ENCODE data around the gene OR6C3. TPM values are rescaled to one million over a fixed set of nuclear protein-coding genes. Genes with fewer than 3 reads are reported as not detected.

The OR6C3 gene
- total and polyA plus RNA-seq, 2 experiments from 2014 or later = not detected

Other genes with a start within 250 kb of the OR6C3 start
- gene OR9K2, start 204.3 kb upstream of the OR6C3 start, total RNA-seq (2014; rRNA removed; shearing (Covaris generic)) = 0.14 TPM in 1 of 2 replicates, not detected in the other
- not detected in 2 replicates for gene OR9K2, start 204.3 kb upstream of the OR6C3 start, polyA plus RNA-seq (2016; fragmentation: Nextera tagmentation; extraction: Ambion mirVana)
- gene OR10A7, start 109.7 kb upstream of the OR6C3 start, total RNA-seq (2014; rRNA removed; shearing (Covaris generic)) = not detected in 2 replicates
- not detected in 2 replicates for gene OR10A7, start 109.7 kb upstream of the OR6C3 start, polyA plus RNA-seq (2016; fragmentation: Nextera tagmentation; extraction: Ambion mirVana)
- not detected in 2 replicates for gene OR6C74, start 86.1 kb upstream of the OR6C3 start, total RNA-seq (2014; rRNA removed; shearing (Covaris generic))
- gene OR6C74, start 86.1 kb upstream of the OR6C3 start, polyA plus RNA-seq (2016; fragmentation: Nextera tagmentation; extraction: Ambion mirVana) = not detected in 2 replicates
- gene OR6C6, start 34.2 kb upstream of the OR6C3 start, total RNA-seq (2014; rRNA removed; shearing (Covaris generic)) = not detected in 2 replicates
- gene OR6C6, start 34.2 kb upstream of the OR6C3 start, polyA plus RNA-seq (2016; fragmentation: Nextera tagmentation; extraction: Ambion mirVana) = not detected in 2 replicates
- not detected in 2 replicates for gene OR6C1, start 16.4 kb upstream of the OR6C3 start, total RNA-seq (2014; rRNA removed; shearing (Covaris generic))
- gene OR6C1, start 16.4 kb upstream of the OR6C3 start, polyA plus RNA-seq (2016; fragmentation: Nextera tagmentation; extraction: Ambion mirVana) = not detected in 2 replicates
- not detected in 2 replicates for gene OR6C75, start 32.2 kb downstream of the OR6C3 start, total RNA-seq (2014; rRNA removed; shearing (Covaris generic))
- gene OR6C75, start 32.2 kb downstream of the OR6C3 start, polyA plus RNA-seq (2016; fragmentation: Nextera tagmentation; extraction: Ambion mirVana) = not detected in 2 replicates
- not detected in 2 replicates for gene OR6C65, start 69.8 kb downstream of the OR6C3 start, total RNA-seq (2014; rRNA removed; shearing (Covaris generic))
- not detected in 2 replicates for gene OR6C65, start 69.8 kb downstream of the OR6C3 start, polyA plus RNA-seq (2016; fragmentation: Nextera tagmentation; extraction: Ambion mirVana)
- not detected in 2 replicates for gene OR6C76, start 95.5 kb downstream of the OR6C3 start, total RNA-seq (2014; rRNA removed; shearing (Covaris generic))
- not detected in 2 replicates for gene OR6C76, start 95.5 kb downstream of the OR6C3 start, polyA plus RNA-seq (2016; fragmentation: Nextera tagmentation; extraction: Ambion mirVana)
- not detected in 2 replicates for gene OR6C2, start 113.3 kb downstream of the OR6C3 start, total RNA-seq (2014; rRNA removed; shearing (Covaris generic))
- gene OR6C2, start 113.3 kb downstream of the OR6C3 start, polyA plus RNA-seq (2016; fragmentation: Nextera tagmentation; extraction: Ambion mirVana) = not detected in 2 replicates
- not detected in 2 replicates for gene OR6C70, start 139.4 kb downstream of the OR6C3 start, total RNA-seq (2014; rRNA removed; shearing (Covaris generic))
- gene OR6C70, start 139.4 kb downstream of the OR6C3 start, polyA plus RNA-seq (2016; fragmentation: Nextera tagmentation; extraction: Ambion mirVana) = not detected in 2 replicates
- gene OR6C68, start 161.6 kb downstream of the OR6C3 start, total RNA-seq (2014; rRNA removed; shearing (Covaris generic)) = not detected in 2 replicates
- not detected in 2 replicates for gene OR6C68, start 161.6 kb downstream of the OR6C3 start, polyA plus RNA-seq (2016; fragmentation: Nextera tagmentation; extraction: Ambion mirVana)
- not detected in 2 replicates for gene OR6C4, start 218.9 kb downstream of the OR6C3 start, total RNA-seq (2014; rRNA removed; shearing (Covaris generic))
- gene OR6C4, start 218.9 kb downstream of the OR6C3 start, polyA plus RNA-seq (2016; fragmentation: Nextera tagmentation; extraction: Ambion mirVana) = not detected in 2 replicates
- not detected in 2 replicates for gene OR2AP1, start 241.7 kb downstream of the OR6C3 start, total RNA-seq (2014; rRNA removed; shearing (Covaris generic))
- not detected in 2 replicates for gene OR2AP1, start 241.7 kb downstream of the OR6C3 start, polyA plus RNA-seq (2016; fragmentation: Nextera tagmentation; extraction: Ambion mirVana)